ENCODE results near the gene PSMB10. TPM values are rescaled to one million over a fixed set of nuclear protein-coding genes. Genes with fewer than 3 reads are reported as not detected.

The PSMB10 gene
- total and polyA plus RNA-seq, 2 of the 8 experiments (the other 6 are each of a cell fraction or from before 2014, with no cell fraction given) = 32.1 to 61.9 TPM

DNA sequence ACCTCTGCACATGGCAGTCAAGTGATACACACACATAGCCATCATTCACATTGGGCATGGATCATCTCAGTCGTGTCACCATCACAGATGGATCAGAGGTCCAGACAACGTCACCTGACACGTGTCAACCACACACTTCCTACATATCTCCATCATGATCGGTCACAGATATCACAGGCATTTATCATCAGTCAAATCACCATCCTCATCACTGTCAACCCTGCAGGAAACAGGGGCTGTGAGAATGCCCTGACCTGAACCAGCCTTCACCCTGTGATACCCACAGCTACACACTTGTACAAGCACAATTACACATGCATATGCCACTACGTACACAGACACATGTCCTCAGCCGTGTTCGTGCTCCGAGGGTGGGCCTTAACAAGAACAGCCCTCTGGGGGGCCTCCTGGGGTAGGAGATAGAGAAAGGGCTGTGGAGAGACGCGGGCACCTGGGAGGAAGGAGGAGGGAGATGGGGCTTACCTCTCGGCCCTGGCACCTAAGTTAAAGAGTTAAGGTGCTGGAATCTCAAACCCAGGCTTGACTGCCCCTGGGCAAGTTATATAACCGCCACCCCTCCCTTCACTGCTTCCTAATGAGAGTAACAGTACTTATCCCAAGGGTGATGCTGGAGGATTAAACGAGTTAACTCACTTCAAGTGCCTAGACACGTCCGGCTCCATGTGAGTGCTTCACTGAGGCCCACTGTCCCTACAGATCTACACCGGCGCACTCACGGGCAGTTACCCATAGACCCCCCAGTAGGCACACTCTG lies 30.7 kb upstream of the PSMB10 start (continued):
- TF ChIP-seq CHD7 (IDR thresholded peaks at IDR 0.05; ENCODE audit: insufficient replicate concordance, low read length) (no peak), RAD21 (IDR thresholded peaks at IDR 0.05 in 1 of 2, conservative IDR thresholded peaks at IDR 0.05 in 1 of 2; ENCODE audit: low read depth in 2 of 2, low read length in 2 of 2) (no peak), FOSL1 (IDR thresholded peaks at IDR 0.05; ENCODE audit: insufficient read depth, low read depth, low read length) (no peak), BACH1 (IDR thresholded peaks at IDR 0.05; ENCODE audit: low read length) (no peak), JUN (IDR thresholded peaks at IDR 0.05; ENCODE audit: low read depth, low read length) (no peak), SP4 (IDR thresholded peaks at IDR 0.05; ENCODE audit: low read length) (no peak), CEBPB (IDR thresholded peaks at IDR 0.05; ENCODE audit: low read depth, low read length) (no peak), NANOG (IDR thresholded peaks at IDR 0.05; ENCODE audit: insufficient read depth, low read depth, low read length, poor library complexity, severe bottlenecking) (no peak)

Data from H1 (cell line).